ENCODE measurements around the gene DDX54. TPM values are rescaled to one million over a fixed set of nuclear protein-coding genes. Genes with fewer than 3 reads are reported as not detected.
A peak's percentile ranks its signal among the peaks of the same experiment; 100 is the strongest.

DDX54 gene
- total RNA-seq, 1 experiment from 2014 or later: 151 TPM

GRCh38 chr12:113231235-113232088, 46.2 kb upstream of the DDX54 start:
- H3K36me3 Mint-ChIP-seq: peaks cover 43% of the 10 kb centered on the region
- H3K4me3 Mint-ChIP-seq: no peak overlapping the region
- ATAC-seq (peak; percentile 13; the same call in 1 of the 2 replicates), DNase-seq (ENCODE audit: low spot score) (no peak)
- H3K27me3 Mint-ChIP-seq (ENCODE audit: low read depth): no peaks in the 10 kb centered on the region
- ChIA-PET POLR2A (no interaction called here), CTCF (no interaction called here)
- peak overlapping the region; percentile 72; the same call in 1 of the 2 replicates for H3K27ac Mint-ChIP-seq
- H3K9me3 Mint-ChIP-seq: no peaks in the 10 kb centered on the region
- peaks cover 34% of the 10 kb centered on the region for H3K4me1 Mint-ChIP-seq
- TF ChIP-seq AR (CRISPR knock-in tag; IDR thresholded peaks at IDR 0.05) (no peak), ZNF532 (CRISPR knock-in tag; IDR thresholded peaks at IDR 0.05; ENCODE audit: borderline replicate concordance) (no peak), RELA (CRISPR knock-in tag; IDR thresholded peaks at IDR 0.05; ENCODE audit: borderline replicate concordance) (no peak), PRRX2 (CRISPR knock-in tag; IDR thresholded peaks at IDR 0.05) (no peak), SMAD3 (CRISPR knock-in tag; IDR thresholded peaks at IDR 0.05; ENCODE audit: borderline replicate concordance) (no peak), ATF1 (CRISPR knock-in tag; IDR thresholded peaks at IDR 0.05) (no peak)

- H3K27me3 Mint-ChIP-seq (ENCODE audit: low read depth): no peaks in the 10 kb centered on the region
- no peak overlapping the region for H3K4me3 Mint-ChIP-seq
- peaks cover 43% of the 10 kb centered on the region for H3K36me3 Mint-ChIP-seq
- DNase-seq (ENCODE audit: low spot score) (no peak), ATAC-seq (no peak)
- H3K27ac Mint-ChIP-seq: peak overlapping the region; percentile 45
- TF ChIP-seq SOX15 (CRISPR knock-in tag; IDR thresholded peaks at IDR 0.05): no peak
- TF ChIP-seq SMAD3 (CRISPR knock-in tag; IDR thresholded peaks at IDR 0.05; ENCODE audit: borderline replicate concordance): no peak
- no peak for TF ChIP-seq PRDM15 (CRISPR knock-in tag; IDR thresholded peaks at IDR 0.05)
- TF ChIP-seq CREM (CRISPR knock-in tag; IDR thresholded peaks at IDR 0.05): no peak
- no peak for TF ChIP-seq ZNF532 (CRISPR knock-in tag; IDR thresholded peaks at IDR 0.05; ENCODE audit: borderline replicate concordance)
- no peak for TF ChIP-seq ZNF423 (CRISPR knock-in tag; IDR thresholded peaks at IDR 0.05)
- TF ChIP-seq GRHL2 (CRISPR knock-in tag; IDR thresholded peaks at IDR 0.05; ENCODE audit: insufficient replicate concordance, severe bottlenecking): no peak
- no peak for TF ChIP-seq ETV6 (CRISPR knock-in tag; IDR thresholded peaks at IDR 0.05)
- TF ChIP-seq HMGA2 (CRISPR knock-in tag; IDR thresholded peaks at IDR 0.05): no peak
- TF ChIP-seq ZNF219 (CRISPR knock-in tag; IDR thresholded peaks at IDR 0.05; ENCODE audit: borderline replicate concordance): no peak
- no peak for TF ChIP-seq TEAD1 (CRISPR knock-in tag; IDR thresholded peaks at IDR 0.05)
- peaks cover 33% of the 10 kb centered on the region for H3K4me1 Mint-ChIP-seq
- no peaks in the 10 kb centered on the region for H3K9me3 Mint-ChIP-seq
- CTCF ChIA-PET: no interaction called here
- POLR2A ChIA-PET: interaction anchor here (1.1 kb wide), 1 partner anchor 9 kb away, joined by 3 read pairs; the partner anchor contains the start of gene TPCN1
Measured at GRCh38 chr12:113230315-113231234, 45.3 kb upstream of the DDX54 start.

All from WTC11 (cell line).